GM21526 (cell line): ENCODE results near the gene ATG14.
"Not testable (repeated sequence)": the region's sequence is repeated elsewhere in the genome, so short reads cannot be mapped to it uniquely, and the experiment has no call there.

Source experiments
- ATAC-seq: cut with Tn5 transposase; IDR thresholded peaks from one replicate; pipeline ENCODE4 v1.9.1; 2021; ENCODE audit warnings: moderate library complexity; ENCODE audit not compliant: unreplicated experiment, low FRiP score

Gene ATG14

GRCh38 chr14:55433880-55434804, 22.5 kb upstream of the ATG14 start:
- no peak for ATAC-seq

GRCh38 chr14:55432628-55433027, 21.0 kb upstream of the ATG14 start:
- ATAC-seq: no peak

GRCh38 chr14:55430024-55430690, 18.5 kb upstream of the ATG14 start:
- no peak for ATAC-seq

DNA sequence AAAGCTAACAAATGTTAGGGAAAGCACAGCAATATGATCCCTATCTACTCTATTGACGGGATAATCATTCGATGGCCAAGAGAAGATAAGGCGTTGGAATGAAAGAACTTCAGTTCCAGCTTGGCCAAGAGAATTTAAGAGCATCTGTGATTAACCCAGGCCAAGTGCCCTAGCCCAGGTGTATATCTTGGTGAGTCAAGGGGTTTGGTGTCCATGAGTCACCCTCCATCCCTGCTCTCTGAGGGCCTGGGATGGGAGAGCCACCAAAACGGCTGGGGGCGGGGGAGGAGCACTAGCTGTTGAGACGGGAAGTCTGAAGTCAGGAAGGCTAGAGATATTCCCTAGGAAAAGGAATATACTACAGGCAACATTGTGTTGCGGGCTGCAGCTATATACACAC, 15.8 kb upstream of the ATG14 start:
- no peak for ATAC-seq

GRCh38 chr14:55426891-55427290, 15.3 kb upstream of the ATG14 start:
- no peak for ATAC-seq

- no peak for ATAC-seq
These were observed 13.5 kb upstream of the ATG14 start for GRCh38 chr14:55425091-55425490.

GRCh38 chr14:55423969-55424368, 12.3 kb upstream of the ATG14 start:
- no peak for ATAC-seq

GRCh38 chr14:55422338-55422737, 10.7 kb upstream of the ATG14 start:
- not testable (repeated sequence) for ATAC-seq

- no peak for ATAC-seq
These were observed 8.0 kb upstream of the ATG14 start for GRCh38 chr14:55419663-55420062.

DNA sequence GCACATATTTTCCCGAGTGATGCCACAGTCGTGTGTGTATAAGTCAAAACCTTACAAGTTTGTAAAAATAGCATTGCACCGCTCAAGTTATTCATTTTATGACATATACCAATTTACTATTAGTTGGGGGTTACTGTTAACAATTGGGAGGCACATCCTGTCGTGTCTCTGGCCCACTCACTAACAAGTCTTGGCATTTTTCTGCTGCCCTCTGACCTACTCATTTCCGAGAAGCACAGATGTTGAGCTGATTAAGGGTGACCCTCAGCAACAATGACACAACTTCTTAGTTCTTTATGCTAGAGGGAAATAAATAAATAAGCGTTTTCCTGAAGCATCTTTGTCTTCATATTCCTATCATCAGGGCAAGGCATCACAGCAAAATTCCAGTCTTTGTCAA, 6.8 kb upstream of the ATG14 start:
- ATAC-seq: no peak

GRCh38 chr14:55417955-55418354, 6.3 kb upstream of the ATG14 start:
- no peak for ATAC-seq

DNA sequence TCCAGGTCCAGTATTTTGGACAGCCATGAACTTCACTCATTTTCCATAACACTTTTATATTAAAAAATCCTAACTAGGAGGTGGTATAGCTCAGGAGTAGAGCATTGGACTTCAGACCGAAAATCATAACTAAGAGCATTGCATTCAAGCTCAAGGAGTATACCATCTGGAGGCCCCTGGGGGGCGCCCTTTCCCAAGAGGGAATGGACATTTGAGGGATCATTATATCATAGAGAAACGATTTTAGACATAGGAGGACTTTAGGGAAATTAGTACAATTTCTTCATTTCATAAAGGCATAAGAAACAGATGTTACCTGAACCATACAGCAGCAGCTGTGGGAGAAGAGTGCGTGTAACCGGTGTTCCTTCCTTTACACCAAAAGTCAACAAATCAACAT, 5.2 kb upstream of the ATG14 start:
- ATAC-seq: no peak

DNA sequence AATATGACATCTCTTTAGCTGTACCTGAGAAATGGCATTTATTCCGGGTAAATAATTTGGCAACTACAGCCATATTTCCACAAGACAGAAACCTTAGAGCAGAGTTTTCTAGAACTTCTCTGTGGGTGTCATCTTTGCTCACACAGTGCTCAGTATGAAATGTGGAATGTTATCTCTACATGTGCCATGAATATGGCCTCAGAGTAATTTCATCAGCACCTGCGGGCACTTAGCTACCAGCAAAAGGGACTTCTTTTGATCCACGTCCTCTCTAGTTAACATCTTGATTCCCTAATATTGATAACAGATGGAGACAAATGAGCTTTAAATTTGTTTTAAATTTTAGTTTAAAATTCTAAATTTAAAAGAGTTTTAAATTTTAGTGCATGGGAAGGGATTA, 2.9 kb upstream of the ATG14 start:
- ATAC-seq: no peak

DNA sequence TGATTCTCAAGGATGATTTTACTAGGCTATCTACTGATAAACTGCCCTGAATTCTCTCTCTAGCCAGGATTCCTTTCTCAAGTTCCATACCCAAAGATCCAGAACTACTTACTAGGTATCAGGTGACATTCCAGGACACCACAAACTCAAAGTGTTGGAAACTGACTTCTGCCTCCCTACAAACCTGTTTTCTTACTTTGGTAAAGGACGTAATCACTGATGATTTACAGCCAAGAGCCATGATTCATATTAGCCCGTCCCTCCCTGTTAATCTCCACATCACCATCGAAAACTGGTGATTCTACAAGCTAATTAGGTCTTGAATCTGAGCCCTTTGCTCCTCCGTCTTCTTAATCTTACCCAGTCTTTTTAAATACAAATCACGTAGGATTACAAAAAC, 1.0 kb upstream of the ATG14 start:
- ATAC-seq: no peak

- no peak for ATAC-seq
These were observed 754 bp downstream of the ATG14 start for GRCh38 chr14:55410876-55411275.

GRCh38 chr14:55404173-55404854, 7.3 kb downstream of the ATG14 start:
- ATAC-seq: no peak

- ATAC-seq: no peak
These were observed 9.9 kb downstream of the ATG14 start for GRCh38 chr14:55401751-55402150.

- ATAC-seq: no peak
These were observed 11.8 kb downstream of the ATG14 start for GRCh38 chr14:55399852-55400251.

DNA sequence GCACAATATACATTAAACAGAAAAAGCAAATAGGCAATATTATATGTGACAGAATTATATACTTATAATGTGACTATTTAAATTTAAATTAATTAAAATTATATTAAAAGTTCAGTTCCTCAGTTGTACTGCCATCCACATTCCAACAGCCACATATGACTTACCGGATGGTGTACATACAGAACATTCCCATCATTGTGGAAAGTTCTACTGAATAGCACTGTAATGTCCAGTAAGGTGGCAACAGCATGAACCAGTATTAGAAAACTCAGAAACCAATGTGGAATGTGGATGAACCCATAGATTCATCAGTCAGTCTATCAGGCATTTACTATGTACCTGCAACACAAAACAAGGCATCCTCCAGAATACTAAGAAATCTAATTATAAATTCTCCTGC, 12.4 kb downstream of the ATG14 start:
- no peak for ATAC-seq

GRCh38 chr14:55398679-55399078, 13.0 kb downstream of the ATG14 start:
- ATAC-seq: no peak

DNA sequence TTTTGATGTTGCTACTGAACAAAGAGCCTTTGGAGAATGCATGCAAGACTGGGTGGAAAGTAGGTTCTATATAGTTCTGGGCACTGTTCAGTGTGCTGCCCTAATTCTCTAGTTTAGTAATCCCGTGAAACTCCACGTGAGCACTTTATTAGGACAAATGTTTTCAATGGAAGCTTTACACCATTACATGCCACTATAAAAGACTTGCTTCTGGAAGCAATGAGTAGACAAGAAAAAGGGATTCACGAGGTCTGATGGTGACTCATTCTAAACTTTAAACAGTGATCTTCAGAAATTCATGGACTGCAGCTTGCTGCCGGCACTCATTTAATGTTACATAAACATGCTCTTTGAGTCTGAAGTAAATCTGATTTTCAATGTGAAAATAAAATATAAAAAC, 22.3 kb downstream of the ATG14 start:
- no peak for ATAC-seq
